Glutamatergic neuron (in vitro differentiated cells): ENCODE measurements around the gene PEX7. TPM values are rescaled to one million over a fixed set of nuclear protein-coding genes. Genes with fewer than 3 reads are reported as not detected.

Source experiments
- DNase-seq: peaks from one replicate; pipeline ENCODE4 v3.0.0; 2022
- H3K27ac Mint-ChIP-seq: one replicate; pipeline ENCODE4 v1.8.0; 2020; ENCODE audit warnings: mild to moderate bottlenecking, mixed read lengths, inconsistent platforms; ENCODE audit not compliant: unreplicated experiment
- H3K27me3 Mint-ChIP-seq: one replicate; pipeline ENCODE4 v1.8.0; 2020; ENCODE audit warnings: mild to moderate bottlenecking, moderate library complexity, mixed read lengths, inconsistent platforms; ENCODE audit not compliant: unreplicated experiment
- H3K36me3 Mint-ChIP-seq: one replicate; pipeline ENCODE4 v1.8.0; 2020; ENCODE audit warnings: mild to moderate bottlenecking, mixed read lengths, inconsistent platforms; ENCODE audit not compliant: unreplicated experiment
- H3K4me1 Mint-ChIP-seq: one replicate; pipeline ENCODE4 v1.8.0; 2020; ENCODE audit warnings: mild to moderate bottlenecking, low read depth, mixed read lengths, inconsistent platforms; ENCODE audit not compliant: unreplicated experiment
- H3K4me3 Mint-ChIP-seq: one replicate; pipeline ENCODE4 v1.8.0; 2020; ENCODE audit warnings: mild to moderate bottlenecking, mixed read lengths, inconsistent platforms; ENCODE audit not compliant: unreplicated experiment
- H3K9me3 Mint-ChIP-seq: one replicate; pipeline ENCODE4 v1.8.0; 2020; ENCODE audit warnings: mild to moderate bottlenecking, moderate library complexity, mixed read lengths, inconsistent platforms; ENCODE audit not compliant: unreplicated experiment
- CTCF ChIP-seq: fragments of 200-600 bp; sonication (generic); IDR thresholded peaks from one replicate; pipeline ENCODE4 v1.5.0; 2021; ENCODE audit not compliant: partially characterized antibody, unreplicated experiment
- total RNA-seq: library from RNA; stranded (reverse); fragmentation: NEBNext Ultra II Directional; extraction: Animal tissue kit (Norgen Biotek cat#: 25700); gene quantifications from one replicate; pipeline ENCODE4 v1.2.1, GENCODE V29; 2021; ENCODE audit not compliant: unreplicated experiment

PEX7 gene
- total RNA-seq, 1 donor from 2014 or later = 4.1 TPM

- Mint-ChIP-seq H3K4me3 (no peak overlapping the region), H3K27ac (no peak overlapping the region), H3K9me3 (no peaks in the 10 kb centered on the region), H3K27me3 (peaks cover 2% of the 10 kb centered on the region), H3K4me1 (no peaks in the 10 kb centered on the region), H3K36me3 (no peaks in the 10 kb centered on the region)
- TF ChIP-seq CTCF = no peak
- no peak for DNase-seq
Measured at GRCh38 chr6:136816656-136817055, 5.7 kb upstream of the PEX7 start.

- H3K4me1 Mint-ChIP-seq = no peaks in the 10 kb centered on the region
- H3K9me3 Mint-ChIP-seq = no peaks in the 10 kb centered on the region
- peaks cover 2% of the 10 kb centered on the region for H3K27me3 Mint-ChIP-seq
- no peak overlapping the region for H3K4me3 Mint-ChIP-seq
- H3K27ac Mint-ChIP-seq = no peak overlapping the region
- no peaks in the 10 kb centered on the region for H3K36me3 Mint-ChIP-seq
- DNase-seq = no peak
- TF ChIP-seq CTCF = no peak
Measured at GRCh38 chr6:136820561-136820960, 1.8 kb upstream of the PEX7 start.

- no peak for DNase-seq
- no peaks in the 10 kb centered on the region for H3K4me1 Mint-ChIP-seq
- peaks cover 1% of the 10 kb centered on the region for H3K27me3 Mint-ChIP-seq
- peak overlapping the region; percentile 97 for H3K4me3 Mint-ChIP-seq
- H3K36me3 Mint-ChIP-seq = peaks cover 5% of the 10 kb centered on the region
- H3K27ac Mint-ChIP-seq = peak overlapping the region; percentile 62
- H3K9me3 Mint-ChIP-seq = no peaks in the 10 kb centered on the region
- TF ChIP-seq CTCF = no peak
Measured at GRCh38 chr6:136822046-136822375, 381 bp upstream of the PEX7 start.

GRCh38 chr6:136823128-136823660 is 802 bp downstream of the PEX7 start:
- no peaks in the 10 kb centered on the region for H3K27me3 Mint-ChIP-seq
- TF ChIP-seq CTCF = peak; percentile 16
- peaks cover 5% of the 10 kb centered on the region for H3K36me3 Mint-ChIP-seq
- H3K4me3 Mint-ChIP-seq = peak overlapping the region; percentile 91
- peak overlapping the region; percentile 85 for H3K27ac Mint-ChIP-seq
- no peak for DNase-seq
- H3K4me1 Mint-ChIP-seq = no peaks in the 10 kb centered on the region
- H3K9me3 Mint-ChIP-seq = no peaks in the 10 kb centered on the region

GRCh38 chr6:136826216-136826615 is 3.8 kb downstream of the PEX7 start:
- TF ChIP-seq CTCF = no peak
- Mint-ChIP-seq H3K27me3 (peaks cover 2% of the 10 kb centered on the region), H3K36me3 (peaks cover 14% of the 10 kb centered on the region), H3K4me1 (no peaks in the 10 kb centered on the region), H3K9me3 (peaks cover 5% of the 10 kb centered on the region), H3K27ac (no peak overlapping the region), H3K4me3 (no peak overlapping the region)
- no peak for DNase-seq
